Parathyroid adenoma (tissue), 2 donors: ENCODE measurements around the gene ACSM2A.
"Not testable (repeated sequence)": the region's sequence is repeated elsewhere in the genome, so short reads cannot be mapped to it uniquely, and the experiment has no call there.

Experiments
- H2AFZ ChIP-seq: fragments of 300-600 bp; sonication (generic); one replicate; pipeline ENCODE4 v1.7.0; 2017; ENCODE audit warnings: antibody characterized with exemption, mild to moderate bottlenecking
- H3K27ac ChIP-seq: fragments of 300-600 bp; sonication (generic); one replicate; pipeline ENCODE4 v1.7.0; 2017
- H3K27me3 ChIP-seq: fragments of 300-600 bp; sonication (generic); one replicate; pipeline ENCODE4 v1.7.0; 2017; ENCODE audit warnings: low read length; ENCODE audit not compliant: control insufficient read depth, insufficient read depth
- H3K36me3 ChIP-seq: fragments of 300-600 bp; sonication (generic); one replicate; pipeline ENCODE4 v1.7.0; 2017; ENCODE audit warnings: low read length; ENCODE audit not compliant: control insufficient read depth, insufficient read depth
- H3K4me1 ChIP-seq: fragments of 300-600 bp; sonication (generic); one replicate; pipeline ENCODE4 v1.7.0; 2017; ENCODE audit warnings: control low read depth
- H3K4me2 ChIP-seq: fragments of 300-600 bp; sonication (generic); one replicate; pipeline ENCODE4 v1.7.0; 2017; ENCODE audit warnings: low read length
- H3K4me3 ChIP-seq: fragments of 300-600 bp; sonication (generic); one replicate; pipeline ENCODE4 v1.7.0; 2017; ENCODE audit warnings: low read depth, low read length
- H3K79me2 ChIP-seq: fragments of 300-600 bp; sonication (generic); one replicate; pipeline ENCODE4 v1.7.0; 2017; ENCODE audit warnings: control low read depth
- H3K9ac ChIP-seq: fragments of 300-600 bp; sonication (generic); one replicate; pipeline ENCODE4 v1.7.0; 2017; ENCODE audit warnings: mild to moderate bottlenecking
- H3K9me3 ChIP-seq: fragments of 300-600 bp; sonication (generic); one replicate; pipeline ENCODE4 v1.7.0; 2017; ENCODE audit warnings: low read length; ENCODE audit not compliant: control insufficient read depth
- CTCF ChIP-seq: fragments of 300-600 bp; sonication (generic); IDR thresholded peaks from one replicate; pipeline ENCODE4 v1.7.0; 2017; ENCODE audit warnings: antibody characterized with exemption, mild to moderate bottlenecking
- donor health status: primary hyperparathyroidism.

Gene ACSM2A

GRCh38 chr16:20411055-20411454, 40.3 kb upstream of the ACSM2A start:
- TF ChIP-seq CTCF = no peak
- no peak overlapping the region for H3K9ac ChIP-seq

GRCh38 chr16:20415541-20415940, 35.8 kb upstream of the ACSM2A start:
- Histone ChIP-seq H3K9me3 (no peaks in the 10 kb centered on the region), H3K27me3 (no peaks in the 10 kb centered on the region), H3K79me2 (no peaks in the 10 kb centered on the region), H2AFZ (no peak overlapping the region), H3K4me1 (no peaks in the 10 kb centered on the region), H3K4me3 (no peak overlapping the region), H3K27ac (no peak overlapping the region), H3K9ac (no peak overlapping the region), H3K36me3 (no peaks in the 10 kb centered on the region), H3K4me2 (no peak overlapping the region)
- no peak for TF ChIP-seq CTCF

More at GRCh38 chr16:20411055-20411454, 40.3 kb upstream of the ACSM2A start:
- no peaks in the 10 kb centered on the region for H3K27me3 ChIP-seq
- H3K4me2 ChIP-seq = no peak overlapping the region
- H3K4me1 ChIP-seq = no peaks in the 10 kb centered on the region
- no peak overlapping the region for H3K27ac ChIP-seq
- no peaks in the 10 kb centered on the region for H3K79me2 ChIP-seq
- no peak overlapping the region for H2AFZ ChIP-seq
- H3K36me3 ChIP-seq = no peaks in the 10 kb centered on the region
- no peaks in the 10 kb centered on the region for H3K9me3 ChIP-seq
- H3K4me3 ChIP-seq = no peak overlapping the region

GRCh38 chr16:20419093-20419492, 32.2 kb upstream of the ACSM2A start:
- H3K9ac ChIP-seq, H3K27ac ChIP-seq, H3K4me2 ChIP-seq, H3K36me3 ChIP-seq, H3K79me2 ChIP-seq, H3K9me3 ChIP-seq, H3K27me3 ChIP-seq, H3K4me1 ChIP-seq, H3K4me3 ChIP-seq, H2AFZ ChIP-seq: not testable (repeated sequence)

- not testable (repeated sequence) for H3K9me3 ChIP-seq, H3K4me3 ChIP-seq, H3K79me2 ChIP-seq, H3K36me3 ChIP-seq, H3K4me2 ChIP-seq, H3K4me1 ChIP-seq, H2AFZ ChIP-seq, H3K27me3 ChIP-seq, H3K9ac ChIP-seq, H3K27ac ChIP-seq
These were observed 29.6 kb upstream of the ACSM2A start for GRCh38 chr16:20421748-20422147.

GRCh38 chr16:20423772-20424128, 27.6 kb upstream of the ACSM2A start:
- H3K27ac ChIP-seq, H3K27me3 ChIP-seq: not testable (repeated sequence)

GRCh38 chr16:20424129-20424866, 27.0 kb upstream of the ACSM2A start:
- Histone ChIP-seq H3K9me3 (no peaks in the 10 kb centered on the region), H3K4me1 (no peaks in the 10 kb centered on the region), H3K4me2 (no peak overlapping the region), H3K27ac (no peak overlapping the region), H2AFZ (no peak overlapping the region), H3K36me3 (no peaks in the 10 kb centered on the region), H3K9ac (no peak overlapping the region), H3K4me3 (no peak overlapping the region), H3K79me2 (no peaks in the 10 kb centered on the region), H3K27me3 (no peaks in the 10 kb centered on the region)
- TF ChIP-seq CTCF = no peak

More at GRCh38 chr16:20423772-20424128, 27.6 kb upstream of the ACSM2A start:
- H3K36me3 ChIP-seq, H3K4me3 ChIP-seq, H3K9ac ChIP-seq, H3K4me2 ChIP-seq, H3K9me3 ChIP-seq, H3K4me1 ChIP-seq, H2AFZ ChIP-seq, H3K79me2 ChIP-seq: not testable (repeated sequence)

GRCh38 chr16:20427401-20427797, 23.9 kb upstream of the ACSM2A start:
- H3K79me2 ChIP-seq, H3K9me3 ChIP-seq, H3K27me3 ChIP-seq, H3K9ac ChIP-seq, H3K27ac ChIP-seq, H3K4me3 ChIP-seq, H3K4me1 ChIP-seq, H2AFZ ChIP-seq, H3K4me2 ChIP-seq, H3K36me3 ChIP-seq: not testable (repeated sequence)

- not testable (repeated sequence) for H3K9ac ChIP-seq, H3K36me3 ChIP-seq, H3K9me3 ChIP-seq, H3K27me3 ChIP-seq, H3K4me1 ChIP-seq, H3K4me2 ChIP-seq, H3K27ac ChIP-seq, H2AFZ ChIP-seq, H3K4me3 ChIP-seq, H3K79me2 ChIP-seq
These were observed 21.8 kb upstream of the ACSM2A start for GRCh38 chr16:20429499-20429898.

GRCh38 chr16:20430480-20430879, 20.8 kb upstream of the ACSM2A start:
- H2AFZ ChIP-seq, H3K79me2 ChIP-seq, H3K27me3 ChIP-seq: not testable (repeated sequence)

More at GRCh38 chr16:20430480-20430879, 20.8 kb upstream of the ACSM2A start:
- H3K4me3 ChIP-seq, H3K4me2 ChIP-seq, H3K4me1 ChIP-seq, H3K9me3 ChIP-seq, H3K27ac ChIP-seq, H3K9ac ChIP-seq, H3K36me3 ChIP-seq: not testable (repeated sequence)
